ENCODE measurements around the gene PRKCE. TPM values are rescaled to one million over a fixed set of nuclear protein-coding genes. Genes with fewer than 3 reads are reported as not detected.

Gene PRKCE
- polyA plus RNA-seq, 1 of the 3 experiments (the other 2 are of a cell fraction) = 16.3 TPM

DNA sequence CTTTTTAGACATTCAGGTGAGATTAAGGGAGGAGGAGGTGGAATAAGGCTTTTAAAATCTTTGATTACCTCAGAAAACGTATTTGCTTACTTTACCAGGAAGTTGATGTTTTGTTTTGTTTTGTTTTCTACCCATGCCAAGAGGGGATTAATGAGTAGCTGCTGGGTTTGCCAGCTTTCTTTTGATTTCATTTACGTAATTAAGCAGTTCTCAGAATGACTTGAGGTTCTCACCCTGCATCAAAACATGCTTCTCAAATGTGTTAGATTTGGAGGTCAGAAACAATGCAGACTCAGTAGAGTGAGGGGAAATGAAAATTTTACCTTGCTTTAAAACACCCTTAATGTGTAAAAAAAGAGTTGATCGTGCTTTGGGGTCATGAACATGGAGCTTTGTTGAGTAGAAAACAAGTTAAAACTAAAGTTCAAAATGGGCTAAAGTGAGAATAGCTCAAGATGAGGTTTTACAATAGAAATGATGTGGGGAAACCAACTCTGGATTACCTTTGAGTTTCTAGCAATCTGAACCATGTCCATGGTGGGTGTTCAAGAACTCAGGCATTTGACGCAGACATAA is 428.6 kb downstream of the PRKCE start:
- H3K79me2 ChIP-seq (ENCODE audit: insufficient read depth) = peaks cover 81% of the 10 kb centered on the region
- no peaks in the 10 kb centered on the region for H3K9me3 ChIP-seq
- TF ChIP-seq, protein P1, sequence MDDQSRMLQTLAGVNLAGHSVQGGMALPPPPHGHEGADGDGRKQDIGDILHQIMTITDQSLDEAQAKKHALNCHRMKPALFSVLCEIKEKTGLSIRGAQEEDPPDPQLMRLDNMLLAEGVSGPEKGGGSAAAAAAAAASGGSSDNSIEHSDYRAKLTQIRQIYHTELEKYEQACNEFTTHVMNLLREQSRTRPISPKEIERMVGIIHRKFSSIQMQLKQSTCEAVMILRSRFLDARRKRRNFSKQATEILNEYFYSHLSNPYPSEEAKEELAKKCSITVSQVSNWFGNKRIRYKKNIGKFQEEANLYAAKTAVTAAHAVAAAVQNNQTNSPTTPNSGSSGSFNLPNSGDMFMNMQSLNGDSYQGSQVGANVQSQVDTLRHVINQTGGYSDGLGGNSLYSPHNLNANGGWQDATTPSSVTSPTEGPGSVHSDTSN (IDR thresholded peaks at IDR 0.05) = no peak
- TF ChIP-seq MAX (IDR thresholded peaks at IDR 0.05; ENCODE audit: low read depth) = no peak
- no peak for TF ChIP-seq FOXJ3 (CRISPR knock-in tag; IDR thresholded peaks at IDR 0.05)
- TF ChIP-seq EP300 (IDR thresholded peaks at IDR 0.05; ENCODE audit: borderline replicate concordance in 1 of 2, low read depth in 1 of 2, low read length in 1 of 2) = no peak
- no peak for TF ChIP-seq USF2 (IDR thresholded peaks at IDR 0.05; ENCODE audit: borderline replicate concordance, low read depth, low read length)
- no peak for TF ChIP-seq CTCF (IDR thresholded peaks at IDR 0.05)
- no peak for TF ChIP-seq JUND (IDR thresholded peaks at IDR 0.05)
- no peak for TF ChIP-seq RCOR1 (IDR thresholded peaks at IDR 0.05; ENCODE audit: low read length)
- TF ChIP-seq POLR2AphosphoS5 (IDR thresholded peaks at IDR 0.05; ENCODE audit: low read depth, low read length) = no peak
- no peak for TF ChIP-seq NRF1 (IDR thresholded peaks at IDR 0.05; ENCODE audit: low read depth, low read length)
- TF ChIP-seq RAD21 (IDR thresholded peaks at IDR 0.05; ENCODE audit: low read length) = no peak
- TF ChIP-seq MXI1 (IDR thresholded peaks at IDR 0.05; ENCODE audit: low read depth, low read length) = no peak
- TF ChIP-seq SIN3A (IDR thresholded peaks at IDR 0.05; ENCODE audit: borderline replicate concordance, low read depth, low read length) = no peak
- no peak for TF ChIP-seq TCF12 (IDR thresholded peaks at IDR 0.05)
- TF ChIP-seq ELF1 (IDR thresholded peaks at IDR 0.05) = no peak
- TF ChIP-seq NFIC (IDR thresholded peaks at IDR 0.05; ENCODE audit: borderline replicate concordance) = no peak
- TF ChIP-seq, protein P2, sequence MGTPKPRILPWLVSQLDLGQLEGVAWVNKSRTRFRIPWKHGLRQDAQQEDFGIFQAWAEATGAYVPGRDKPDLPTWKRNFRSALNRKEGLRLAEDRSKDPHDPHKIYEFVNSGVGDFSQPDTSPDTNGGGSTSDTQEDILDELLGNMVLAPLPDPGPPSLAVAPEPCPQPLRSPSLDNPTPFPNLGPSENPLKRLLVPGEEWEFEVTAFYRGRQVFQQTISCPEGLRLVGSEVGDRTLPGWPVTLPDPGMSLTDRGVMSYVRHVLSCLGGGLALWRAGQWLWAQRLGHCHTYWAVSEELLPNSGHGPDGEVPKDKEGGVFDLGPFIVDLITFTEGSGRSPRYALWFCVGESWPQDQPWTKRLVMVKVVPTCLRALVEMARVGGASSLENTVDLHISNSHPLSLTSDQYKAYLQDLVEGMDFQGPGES (IDR thresholded peaks at IDR 0.05; ENCODE audit: low read depth, low read length) = no peak
- TF ChIP-seq RXRA (IDR thresholded peaks at IDR 0.05; ENCODE audit: borderline replicate concordance, low read depth) = no peak
- TF ChIP-seq TEAD4 (IDR thresholded peaks at IDR 0.05; ENCODE audit: borderline replicate concordance, insufficient read depth) = no peak
- TF ChIP-seq SMC3 (IDR thresholded peaks at IDR 0.05; ENCODE audit: low read depth, low read length) = no peak
- CTCF ChIA-PET = interaction anchor here (0.9 to 3.5 kb wide), 7 partner anchors 14 to 259 kb away, joined by 3 to 11 read pairs (median 6); no protein-coding TSS in a partner anchor
- H3K9me2 ChIP-seq = no peaks in the 10 kb centered on the region
- H3K27me3 ChIP-seq (ENCODE audit: insufficient read depth) = no peaks in the 10 kb centered on the region
- no peak overlapping the region for H3K9ac ChIP-seq
- 95% methylated on average over 4 of the region's 4 CpGs for WGBS (ENCODE audit: low lambda C conversion rate)
- DNase-seq = no peak
- H3K27ac ChIP-seq (ENCODE audit: low read depth in 2 of 2, low read length in 1 of 2) = no peak overlapping the region
- H3K4me2 ChIP-seq = no peak overlapping the region
- no peak overlapping the region for H3K4me3 ChIP-seq (ENCODE audit: low read depth in 2 of 2, low read length in 1 of 2)
- no peak overlapping the region for H2AFZ ChIP-seq (ENCODE audit: low read depth)
- H4K20me1 ChIP-seq (ENCODE audit: insufficient read depth) = no peaks in the 10 kb centered on the region
- no peaks in the 10 kb centered on the region for H3F3A ChIP-seq (replicated peaks; ENCODE audit: insufficient read depth)
- POLR2A ChIA-PET = interaction anchor here (0.6 kb wide), 1 partner anchor 35 kb away, joined by 6 read pairs; no protein-coding TSS in a partner anchor
- peaks cover 0 to 9% of the 10 kb centered on the region in 2 experiments for H3K36me3 ChIP-seq (replicated peaks in 1 of 2; ENCODE audit: control insufficient read depth in 1 of 2, insufficient read depth in 2 of 2, low read length in 1 of 2)
- H3K4me1 ChIP-seq (ENCODE audit: control insufficient read depth in 1 of 2, insufficient read depth in 2 of 2, low read depth in 1 of 2, low read length in 1 of 2) = peaks cover 5 to 10% of the 10 kb centered on the region in 2 experiments; a peak in 2 of 4 replicates

All from SK-N-SH (cell line).